Body of pancreas (tissue), 4 donors: ENCODE measurements around the gene CYP19A1. TPM values are rescaled to one million over a fixed set of nuclear protein-coding genes. Genes with fewer than 3 reads are reported as not detected.
"Not testable (repeated sequence)": the region's sequence is repeated elsewhere in the genome, so short reads cannot be mapped to it uniquely, and the experiment has no call there.

Experiments
- ATAC-seq: fragments of 150-250 bp; one replicate; pipeline ENCODE4 v1.9.1; 2016
- DNase-seq, 4 donors: peaks; one replicate each; pipeline ENCODE4 v3.0.0-alpha.2; 2019
- H3K27ac ChIP-seq, 4 donors: fragments of 200-600 bp; sonication (generic); 1 replicate in 3 of 4; 2 replicates in 1 of 4; pipeline versions ENCODE4 v1.5.1 to v1.6.1; 2016 to 2019; ENCODE audit warnings: mild to moderate bottlenecking in 1 of 4, mixed read lengths in 1 of 4, moderate library complexity in 1 of 4
- H3K27me3 ChIP-seq, 2 donors: fragments of 200-600 bp; sonication (generic); one replicate each; pipeline ENCODE4 v1.6.0; 2016; ENCODE audit warnings: mild to moderate bottlenecking in 1 of 2
- H3K36me3 ChIP-seq, 2 donors: fragments of 200-600 bp; sonication (generic); replicated peaks in 1 of 2; 2 replicates each; pipeline ENCODE4 v1.5.1; 2016; ENCODE audit warnings: low read depth in 2 of 2; ENCODE audit not compliant: insufficient read depth in 1 of 2
- H3K4me1 ChIP-seq: fragments of 200-600 bp; sonication (generic); one replicate; pipeline ENCODE4 v1.6.0; 2016
- H3K4me3 ChIP-seq, 2 donors: fragments of 200-600 bp; sonication (generic); 1 replicate in 1 of 2; 2 replicates in 1 of 2; pipeline ENCODE4 v1.5.1; 2016 to 2019
- H3K9me3 ChIP-seq, 3 donors: fragments of 200-600 bp; sonication (generic); 1 replicate in 2 of 3; 2 replicates in 1 of 3; pipeline ENCODE4 v1.5.1; 2016
- CTCF ChIP-seq, 7 experiments: fragments of 450-650 bp in 4 of 7; fragments of 200-600 bp in 3 of 7; sonication (generic) in 3 of 7; IDR thresholded peaks; one replicate each; pipeline ENCODE4 v1.5.1; 2016 to 2019; ENCODE audit warnings: antibody characterized with exemption in 7 of 7
- POLR2A ChIP-seq, 3 donors: fragments of 450-650 bp; IDR thresholded peaks; one replicate each; pipeline ENCODE4 v1.6.1; 2016; ENCODE audit warnings: antibody characterized with exemption in 3 of 3, mild to moderate bottlenecking in 2 of 3
- WGBS, 2 donors: methylation state at CpG; one replicate each; pipeline ENCODE4 v1.1.5; 2017; 5-methylcytosine and 5-hydroxymethylcytosine counted together
- intact Hi-C: fragments of 100-400 bp; cut with DNase I; formaldehyde crosslinking; loops from one replicate; pipeline ENCODE4 v1.15.1; 2023
- total RNA-seq, 2 donors: library from RNA; depleted of rRNA; stranded (reverse); fragments of >200 nt; gene quantifications; one replicate each; pipeline ENCODE4 v1.1.0, GENCODE V29; 2016

Gene CYP19A1
- total RNA-seq, 2 donors from 2014 or later, result 0.26 TPM; not detected in 1

GRCh38 chr15:51288143-51289065 lies 50.0 kb downstream of the CYP19A1 start:
- Histone ChIP-seq H3K27ac (no peak overlapping the region), H3K4me1 (no peaks in the 10 kb centered on the region), H3K36me3 (no peaks in the 10 kb centered on the region), H3K9me3 (no peaks in the 10 kb centered on the region), H3K4me3 (no peak overlapping the region), H3K27me3 (no peaks in the 10 kb centered on the region)
- TF ChIP-seq CTCF (IDR thresholded peaks at IDR 0.05) (no peak), POLR2A (IDR thresholded peaks at IDR 0.05) (no peak)
- ATAC-seq (no peak), DNase-seq (no peak)
- 88 to 89% methylated on average over 13 of the region's 13 CpGs for WGBS, 2 donors
- intact Hi-C loops, result no loop called here

- Histone ChIP-seq H3K4me1 (no peaks in the 10 kb centered on the region), H3K9me3 (no peaks in the 10 kb centered on the region), H3K27me3 (no peaks in the 10 kb centered on the region), H3K27ac (no peak overlapping the region), H3K4me3 (no peak overlapping the region), H3K36me3 (no peaks in the 10 kb centered on the region)
- intact Hi-C loops, result no loop called here
- DNase-seq (no peak), ATAC-seq (no peak)
- TF ChIP-seq CTCF (IDR thresholded peaks at IDR 0.05), result peak in 1 of 7 experiments; percentile 8
- no peak for TF ChIP-seq POLR2A (IDR thresholded peaks at IDR 0.05)
- WGBS, 2 donors, result 90 to 100% methylated on average over 1 of the region's 1 CpG
These were observed 51.6 kb downstream of the CYP19A1 start for GRCh38 chr15:51286816-51287215.

- Histone ChIP-seq H3K36me3 (no peaks in the 10 kb centered on the region), H3K4me1 (no peaks in the 10 kb centered on the region), H3K4me3 (no peak overlapping the region), H3K9me3 (no peaks in the 10 kb centered on the region), H3K27me3 (no peaks in the 10 kb centered on the region), H3K27ac (no peak overlapping the region)
- TF ChIP-seq POLR2A (IDR thresholded peaks at IDR 0.05) (no peak), CTCF (IDR thresholded peaks at IDR 0.05) (no peak)
- DNase-seq (no peak), ATAC-seq (no peak)
- 89 to 93% methylated on average over 6 of the region's 6 CpGs for WGBS, 2 donors
- intact Hi-C loops, result no loop called here
These were observed 53.0 kb downstream of the CYP19A1 start for GRCh38 chr15:51285399-51285798.

- H3K36me3 ChIP-seq, result no peaks in the 10 kb centered on the region
- DNase-seq, result no peak
- H3K9me3 ChIP-seq, result no peaks in the 10 kb centered on the region
- no peaks in the 10 kb centered on the region for H3K4me1 ChIP-seq
- intact Hi-C loops, result no loop called here
- no peak overlapping the region for H3K4me3 ChIP-seq
- no peak for TF ChIP-seq POLR2A (IDR thresholded peaks at IDR 0.05)
- TF ChIP-seq CTCF (IDR thresholded peaks at IDR 0.05), result no peak
- no peak overlapping the region for H3K27ac ChIP-seq
- no peaks in the 10 kb centered on the region for H3K27me3 ChIP-seq
- no peak for ATAC-seq
- 86 to 92% methylated on average over 6 of the region's 6 CpGs for WGBS, 2 donors
These were observed 53.5 kb downstream of the CYP19A1 start for GRCh38 chr15:51284871-51285270.

GRCh38 chr15:51283026-51283425 lies 55.4 kb downstream of the CYP19A1 start:
- WGBS, 2 donors, result 78 to 81% methylated on average over 6 of the region's 6 CpGs
- no peak overlapping the region for H3K4me3 ChIP-seq
- DNase-seq (no peak), ATAC-seq (no peak)
- TF ChIP-seq POLR2A (IDR thresholded peaks at IDR 0.05) (no peak), CTCF (IDR thresholded peaks at IDR 0.05) (no peak)
- no peak overlapping the region for H3K27ac ChIP-seq
- no peaks in the 10 kb centered on the region for H3K27me3 ChIP-seq
- intact Hi-C loops, result no loop called here
- H3K9me3 ChIP-seq, result no peaks in the 10 kb centered on the region
- H3K36me3 ChIP-seq, result no peaks in the 10 kb centered on the region
- no peaks in the 10 kb centered on the region for H3K4me1 ChIP-seq

- not testable (repeated sequence) for H3K4me1 ChIP-seq, H3K27me3 ChIP-seq
- 53 to 54% methylated on average over 2 of the region's 2 CpGs for WGBS, 2 donors
These were observed 56.2 kb downstream of the CYP19A1 start for GRCh38 chr15:51282241-51282640.

More at GRCh38 chr15:51282241-51282640, 56.2 kb downstream of the CYP19A1 start:
- H3K36me3 ChIP-seq, intact Hi-C loops, H3K27ac ChIP-seq, H3K4me3 ChIP-seq, H3K9me3 ChIP-seq, DNase-seq, ATAC-seq: not testable (repeated sequence)
